ENCODE results near the gene TPPP. TPM values are rescaled to one million over a fixed set of nuclear protein-coding genes. Genes with fewer than 3 reads are reported as not detected.

TPPP gene
- total RNA-seq, 2 experiments from 2014 or later: 0.02 to 0.10 TPM

GRCh38 chr5:664994-665360, 28.2 kb downstream of the TPPP start:
- no peak for DNase-seq
- CTCF ChIA-PET: no interaction called here
- peaks cover 13% of the 10 kb centered on the region for H3K36me3 Mint-ChIP-seq (ENCODE audit: low read depth)
- H3K27ac Mint-ChIP-seq: no peak overlapping the region
- intact Hi-C loops (cut with micrococcal nuclease): no loop called here
- no peaks in the 10 kb centered on the region for H3K9me3 Mint-ChIP-seq
- no peaks in the 10 kb centered on the region for H3K4me1 Mint-ChIP-seq (ENCODE audit: low read depth)
- no peaks in the 10 kb centered on the region for H3K27me3 Mint-ChIP-seq (ENCODE audit: low read depth)
- H3K4me3 Mint-ChIP-seq: no peak overlapping the region

- CTCF ChIA-PET: no interaction called here
- H3K4me1 Mint-ChIP-seq (ENCODE audit: low read depth): no peaks in the 10 kb centered on the region
- no peak overlapping the region for H3K4me3 Mint-ChIP-seq
- H3K36me3 Mint-ChIP-seq (ENCODE audit: low read depth): peaks cover 16% of the 10 kb centered on the region
- H3K27me3 Mint-ChIP-seq (ENCODE audit: low read depth): no peaks in the 10 kb centered on the region
- DNase-seq: no peak
- intact Hi-C loops (cut with micrococcal nuclease): no loop called here
- no peak overlapping the region for H3K27ac Mint-ChIP-seq
- no peaks in the 10 kb centered on the region for H3K9me3 Mint-ChIP-seq
Measured at GRCh38 chr5:664343-664993, 28.7 kb downstream of the TPPP start.

- Mint-ChIP-seq H3K27ac (no peak overlapping the region), H3K4me1 (ENCODE audit: low read depth) (no peaks in the 10 kb centered on the region), H3K36me3 (ENCODE audit: low read depth) (peaks cover 22% of the 10 kb centered on the region), H3K4me3 (no peak overlapping the region), H3K9me3 (no peaks in the 10 kb centered on the region), H3K27me3 (ENCODE audit: low read depth) (no peaks in the 10 kb centered on the region)
- intact Hi-C loops (cut with micrococcal nuclease): no loop called here
- CTCF ChIA-PET: no interaction called here
- no peak for DNase-seq
Measured at GRCh38 chr5:663436-664342, 29.5 kb downstream of the TPPP start.

DNA sequence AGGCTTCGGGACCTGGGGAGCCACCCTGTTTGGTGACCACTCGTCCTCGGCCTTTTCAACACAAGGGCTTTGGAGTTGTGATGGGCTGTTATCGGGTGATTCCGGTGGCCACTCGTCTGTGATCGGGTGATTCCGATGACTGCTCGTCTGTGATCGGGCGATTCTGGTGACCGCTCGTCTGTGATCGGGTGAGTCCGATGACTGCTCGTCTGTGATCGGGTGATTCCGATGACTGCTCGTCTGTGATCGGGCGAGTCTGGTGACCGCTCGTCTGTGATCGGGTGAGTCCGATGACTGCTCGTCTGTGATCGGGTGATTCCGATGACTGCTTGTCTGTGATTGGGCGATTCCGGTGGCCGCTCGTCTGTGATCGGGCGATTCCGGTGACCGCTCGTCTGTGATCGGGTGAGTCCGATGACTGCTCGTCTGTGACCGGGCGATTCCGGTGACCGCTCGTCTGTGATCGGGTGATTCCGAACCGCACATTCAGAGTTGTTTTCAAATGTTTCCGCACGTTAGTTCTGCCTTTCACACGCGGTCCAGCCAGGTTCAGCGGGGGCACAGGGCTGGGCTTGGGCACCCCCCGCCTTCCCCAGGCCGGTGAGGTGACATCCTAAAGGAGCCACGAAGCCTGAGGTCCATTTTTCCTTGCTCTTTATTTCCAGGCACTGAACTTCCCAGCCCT, 30.3 kb downstream of the TPPP start:
- intact Hi-C loops (cut with micrococcal nuclease): no loop called here
- H3K4me1 Mint-ChIP-seq (ENCODE audit: low read depth): no peaks in the 10 kb centered on the region
- peaks cover 23% of the 10 kb centered on the region for H3K36me3 Mint-ChIP-seq (ENCODE audit: low read depth)
- H3K9me3 Mint-ChIP-seq: no peaks in the 10 kb centered on the region
- no peak overlapping the region for H3K4me3 Mint-ChIP-seq
- no peak for DNase-seq
- CTCF ChIA-PET: no interaction called here
- no peak overlapping the region for H3K27ac Mint-ChIP-seq
- H3K27me3 Mint-ChIP-seq (ENCODE audit: low read depth): no peaks in the 10 kb centered on the region

DNA sequence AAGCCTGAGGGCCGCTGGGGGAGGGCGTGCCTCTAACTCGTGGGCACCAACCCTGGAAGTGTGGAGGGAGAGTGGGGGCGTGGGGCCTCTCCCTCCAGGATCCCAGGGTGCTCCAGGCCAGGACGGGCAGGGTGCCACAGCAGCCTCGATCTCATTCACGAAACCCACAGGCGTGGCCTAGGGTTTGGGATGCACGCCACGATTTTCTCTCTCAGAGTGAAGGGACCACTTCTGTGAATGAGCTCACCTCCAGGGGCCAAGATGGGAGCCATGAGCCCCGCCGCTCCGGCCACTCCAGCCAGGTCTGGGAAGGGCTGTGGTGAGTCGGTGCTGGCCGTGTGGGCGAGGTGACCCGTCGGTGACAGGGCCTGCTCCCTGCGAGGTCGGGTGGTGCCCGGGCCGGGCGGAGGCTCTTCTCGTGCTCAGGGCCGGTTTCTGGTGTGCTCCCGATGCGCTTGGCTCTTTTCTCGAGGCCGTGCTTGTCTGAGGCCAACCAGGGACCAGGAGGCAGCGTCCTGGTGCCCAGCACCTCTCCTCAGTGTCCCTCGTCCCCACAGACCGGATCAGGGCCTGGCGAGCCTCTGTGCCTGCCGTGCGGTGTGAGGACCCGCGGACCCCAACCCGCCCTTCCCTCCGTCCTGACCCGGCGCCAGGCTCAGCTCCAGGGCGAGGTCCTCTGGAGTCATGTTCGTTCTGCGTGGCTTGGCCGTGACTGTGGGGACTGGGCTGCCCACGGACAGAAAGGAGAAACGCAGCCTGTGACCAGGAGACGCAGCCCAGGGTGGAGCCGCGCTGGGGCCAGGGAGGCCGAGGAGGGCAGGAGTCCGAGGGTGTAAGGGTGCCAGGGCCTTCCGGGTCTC, 31.0 kb downstream of the TPPP start:
- Mint-ChIP-seq H3K36me3 (ENCODE audit: low read depth) (peaks cover 26% of the 10 kb centered on the region), H3K9me3 (no peaks in the 10 kb centered on the region), H3K27ac (no peak overlapping the region), H3K27me3 (ENCODE audit: low read depth) (no peaks in the 10 kb centered on the region), H3K4me3 (no peak overlapping the region), H3K4me1 (ENCODE audit: low read depth) (no peaks in the 10 kb centered on the region)
- intact Hi-C loops (cut with micrococcal nuclease): no loop called here
- no peak for DNase-seq
- CTCF ChIA-PET: no interaction called here

DNA sequence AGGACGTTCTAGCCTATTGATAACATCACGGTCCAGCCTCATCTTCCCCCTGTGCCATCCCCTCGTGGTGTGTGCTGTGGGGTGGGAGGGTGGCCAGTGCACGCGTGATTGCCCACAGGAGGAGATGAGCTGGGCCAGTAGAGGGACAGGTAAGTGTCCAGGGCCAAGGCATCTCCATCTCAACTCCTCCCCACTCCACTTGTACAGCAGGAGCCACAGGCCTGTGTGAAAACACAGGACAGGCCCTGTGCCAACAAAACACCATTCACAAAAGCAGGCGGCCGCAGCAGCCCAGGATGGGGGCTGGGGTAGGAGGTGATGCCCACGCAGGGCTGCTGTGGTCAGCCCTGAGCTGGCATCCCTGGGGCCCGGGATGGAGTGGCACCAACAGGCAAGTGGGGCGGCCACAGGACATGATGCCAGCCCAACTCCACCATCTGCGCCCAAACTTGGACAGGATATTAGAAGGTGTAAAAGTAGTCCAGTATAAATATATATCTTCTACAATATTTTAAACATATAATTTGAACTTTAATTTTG, 32.6 kb downstream of the TPPP start:
- intact Hi-C loops (cut with micrococcal nuclease): no loop called here
- H3K9me3 Mint-ChIP-seq: no peaks in the 10 kb centered on the region
- CTCF ChIA-PET: no interaction called here
- no peaks in the 10 kb centered on the region for H3K27me3 Mint-ChIP-seq (ENCODE audit: low read depth)
- no peaks in the 10 kb centered on the region for H3K4me1 Mint-ChIP-seq (ENCODE audit: low read depth)
- DNase-seq: no peak
- H3K36me3 Mint-ChIP-seq (ENCODE audit: low read depth): peaks cover 32% of the 10 kb centered on the region
- H3K27ac Mint-ChIP-seq: no peak overlapping the region
- no peak overlapping the region for H3K4me3 Mint-ChIP-seq

DNA sequence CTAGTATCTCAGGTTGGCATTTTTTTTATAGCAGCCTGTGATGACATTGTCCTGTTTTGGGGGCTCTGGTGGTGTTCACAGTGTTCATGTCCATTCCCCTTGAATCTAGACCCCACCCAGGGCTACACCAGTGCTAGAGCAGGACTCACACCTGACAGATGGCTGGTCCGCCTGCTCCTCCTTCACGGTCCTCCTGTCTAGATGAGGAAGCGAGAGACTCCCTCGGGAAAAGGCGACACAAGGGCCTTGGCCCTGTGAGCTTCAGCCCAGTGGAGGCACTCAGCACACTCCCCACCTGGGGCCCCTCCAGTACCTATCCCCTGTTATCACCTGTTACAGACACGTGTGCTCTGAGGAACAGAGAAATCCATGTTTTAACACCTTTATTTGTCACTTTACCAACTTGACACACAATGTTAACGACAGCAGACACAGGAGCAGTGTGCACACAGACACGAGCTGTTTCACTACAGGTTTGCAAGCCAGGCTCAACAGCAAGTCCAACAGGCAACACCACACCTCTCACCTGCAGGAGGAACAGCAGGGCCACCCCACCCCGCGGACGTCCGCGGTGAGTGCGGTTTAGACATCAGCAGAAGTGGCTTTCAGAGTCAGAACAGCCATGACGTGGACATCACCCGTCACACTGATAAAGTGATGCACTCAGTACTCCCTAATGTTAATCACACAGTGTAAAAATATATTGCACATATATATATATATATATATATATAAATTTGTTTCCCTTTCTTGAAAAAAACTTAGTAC, 33.5 kb downstream of the TPPP start:
- Mint-ChIP-seq H3K27me3 (ENCODE audit: low read depth) (no peaks in the 10 kb centered on the region), H3K4me3 (no peak overlapping the region), H3K4me1 (ENCODE audit: low read depth) (no peaks in the 10 kb centered on the region), H3K36me3 (ENCODE audit: low read depth) (peaks cover 33% of the 10 kb centered on the region), H3K27ac (no peak overlapping the region), H3K9me3 (no peaks in the 10 kb centered on the region)
- intact Hi-C loops (cut with micrococcal nuclease): no loop called here
- CTCF ChIA-PET: no interaction called here
- DNase-seq: no peak

- intact Hi-C loops (cut with micrococcal nuclease): no loop called here
- Mint-ChIP-seq H3K4me1 (ENCODE audit: low read depth) (no peaks in the 10 kb centered on the region), H3K27me3 (ENCODE audit: low read depth) (no peaks in the 10 kb centered on the region), H3K27ac (no peak overlapping the region), H3K9me3 (no peaks in the 10 kb centered on the region), H3K36me3 (ENCODE audit: low read depth) (peaks cover 33% of the 10 kb centered on the region), H3K4me3 (no peak overlapping the region)
- CTCF ChIA-PET: no interaction called here
- DNase-seq: no peak
Measured at GRCh38 chr5:658103-658502, 35.0 kb downstream of the TPPP start.

GRCh38 chr5:657570-657969, 35.6 kb downstream of the TPPP start:
- no peak for DNase-seq
- Mint-ChIP-seq H3K36me3 (ENCODE audit: low read depth) (peaks cover 33% of the 10 kb centered on the region), H3K27ac (no peak overlapping the region), H3K4me1 (ENCODE audit: low read depth) (no peaks in the 10 kb centered on the region), H3K4me3 (no peak overlapping the region), H3K9me3 (no peaks in the 10 kb centered on the region), H3K27me3 (ENCODE audit: low read depth) (no peaks in the 10 kb centered on the region)
- intact Hi-C loops (cut with micrococcal nuclease): no loop called here
- CTCF ChIA-PET: interaction anchor here (1.5 kb wide), 1 partner anchor 12 kb away, joined by 4 read pairs; no protein-coding TSS in a partner anchor

- CTCF ChIA-PET: no interaction called here
- no peaks in the 10 kb centered on the region for H3K9me3 Mint-ChIP-seq
- peaks cover 30% of the 10 kb centered on the region for H3K36me3 Mint-ChIP-seq (ENCODE audit: low read depth)
- H3K27ac Mint-ChIP-seq: no peak overlapping the region
- H3K27me3 Mint-ChIP-seq (ENCODE audit: low read depth): no peaks in the 10 kb centered on the region
- intact Hi-C loops (cut with micrococcal nuclease): no loop called here
- H3K4me1 Mint-ChIP-seq (ENCODE audit: low read depth): no peaks in the 10 kb centered on the region
- H3K4me3 Mint-ChIP-seq: no peak overlapping the region
- DNase-seq: no peak
Measured at GRCh38 chr5:655406-655805, 37.7 kb downstream of the TPPP start.

DNA sequence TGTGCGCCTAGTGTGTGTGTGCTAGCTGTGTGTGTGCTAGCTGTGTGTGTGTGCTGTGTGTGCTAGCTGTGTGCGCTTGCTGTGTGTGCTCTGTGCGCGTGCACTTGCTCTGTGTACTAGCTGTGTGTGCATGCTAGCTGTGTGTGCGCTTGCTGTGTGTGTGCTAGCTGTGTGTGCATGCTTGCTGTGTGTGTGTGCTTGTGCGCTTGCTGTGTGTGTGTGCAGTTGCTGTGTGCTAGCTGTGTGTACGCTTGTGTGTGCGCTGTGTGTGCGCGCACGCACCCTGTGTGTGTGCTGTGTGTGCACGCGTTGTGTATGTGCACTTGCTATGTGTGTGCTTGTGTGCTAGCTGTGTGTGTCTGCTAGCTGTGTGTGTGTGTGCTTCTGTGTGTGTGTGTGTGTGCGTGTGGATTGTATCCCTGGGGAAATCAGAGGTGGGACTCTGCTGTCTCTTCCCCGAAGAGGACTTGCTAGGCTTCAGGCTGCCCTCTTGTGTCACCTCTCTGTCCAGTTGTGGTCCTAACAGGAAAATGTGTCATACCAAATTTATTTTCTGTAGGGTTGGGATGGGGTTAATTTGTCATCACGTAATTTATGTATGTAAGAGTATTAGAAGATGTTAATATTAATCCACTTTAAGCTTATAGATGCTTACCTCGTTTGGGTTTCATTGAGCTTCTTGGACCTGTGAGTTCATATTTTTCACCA, 38.9 kb downstream of the TPPP start:
- H3K27me3 Mint-ChIP-seq (ENCODE audit: low read depth): no peaks in the 10 kb centered on the region
- CTCF ChIA-PET: interaction anchor here (0.7 to 0.8 kb wide), 2 partner anchors 14 to 176 kb away, joined by 3 to 5 read pairs; no protein-coding TSS in a partner anchor
- peaks cover 23% of the 10 kb centered on the region for H3K36me3 Mint-ChIP-seq (ENCODE audit: low read depth)
- no peaks in the 10 kb centered on the region for H3K9me3 Mint-ChIP-seq
- H3K4me3 Mint-ChIP-seq: no peak overlapping the region
- intact Hi-C loops (cut with micrococcal nuclease): no loop called here
- DNase-seq: no peak
- no peak overlapping the region for H3K27ac Mint-ChIP-seq
- no peaks in the 10 kb centered on the region for H3K4me1 Mint-ChIP-seq (ENCODE audit: low read depth)
